RWPE1 (cell line): ENCODE measurements around the gene MYO5B.

Experiments used
- CTCF ChIA-PET: fragments of 350-600 bp; sonication (Branson Sonifier 250); formaldehyde crosslinking; extraction: SDS; loops from one replicate; lab custom pipeline; 2021; lab: Yijun Ruan, JAX
- POLR2A ChIA-PET: fragments of 400-600 bp; formaldehyde crosslinking; extraction: SDS; loops from one replicate; lab custom pipeline; 2020; ENCODE audit warnings: antibody characterized with exemption; ENCODE audit not compliant: low non-redundant PET; lab: Yijun Ruan, JAX
- DNase-seq: peaks from one replicate; pipeline ENCODE4 v3.0.0; 2012; ENCODE audit warnings: low spot score
- H3K27ac ChIP-seq: fragments of 450-650 bp; 2 replicates; pipeline ENCODE4 v1.5.1; 2017
- CTCF ChIP-seq: fragments of 450-650 bp; conservative IDR thresholded peaks from 2 replicates; pipeline ENCODE4 v1.5.1; 2017; ENCODE audit warnings: low read depth, mild to moderate bottlenecking

The MYO5B gene

GRCh38 chr18:50094221-50094773, 100.7 kb downstream of the MYO5B start:
- ChIA-PET POLR2A (no interaction called here), CTCF (no interaction called here)
- H3K27ac ChIP-seq = no peak overlapping the region
- no peak for TF ChIP-seq CTCF
- no peak for DNase-seq

DNA sequence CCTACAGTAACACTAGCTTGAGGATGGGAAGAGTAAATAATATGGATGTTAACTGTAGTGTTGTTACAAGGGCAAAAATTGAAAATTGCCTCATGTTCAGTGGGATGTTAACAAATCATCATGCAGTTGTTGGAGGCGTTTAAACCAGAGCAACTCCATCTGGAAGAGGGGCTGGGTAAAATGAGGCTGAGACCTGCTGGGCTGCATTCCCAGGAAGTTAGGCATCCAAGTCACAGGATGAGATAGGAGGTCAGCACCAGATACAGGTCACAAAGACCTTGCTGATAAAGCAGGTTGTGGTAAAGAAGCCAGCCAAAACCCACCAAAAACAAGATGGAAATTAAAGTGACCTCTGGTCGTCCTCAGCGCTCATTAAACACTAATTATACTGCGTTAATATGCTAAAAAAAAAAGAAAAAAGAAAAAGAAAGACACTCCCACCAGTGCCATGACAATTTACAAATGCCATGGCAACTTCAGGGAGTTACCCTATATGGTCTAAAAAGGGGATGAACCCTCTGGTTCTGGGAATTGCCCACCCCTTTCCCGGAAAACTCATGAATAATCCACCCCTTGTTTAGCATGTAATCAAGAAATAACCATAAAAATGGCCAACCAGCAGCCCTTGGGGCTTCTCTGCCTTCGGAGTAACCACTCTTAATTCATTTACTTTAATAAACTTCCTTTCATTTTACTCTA, 101.4 kb downstream of the MYO5B start:
- H3K27ac ChIP-seq = no peak overlapping the region
- TF ChIP-seq CTCF = no peak
- DNase-seq = no peak
- ChIA-PET POLR2A (no interaction called here), CTCF (no interaction called here)

- no peak for TF ChIP-seq CTCF
- H3K27ac ChIP-seq = no peak overlapping the region
- no peak for DNase-seq
- ChIA-PET POLR2A (no interaction called here), CTCF (no interaction called here)
Measured at GRCh38 chr18:50092245-50092805, 102.6 kb downstream of the MYO5B start.

DNA sequence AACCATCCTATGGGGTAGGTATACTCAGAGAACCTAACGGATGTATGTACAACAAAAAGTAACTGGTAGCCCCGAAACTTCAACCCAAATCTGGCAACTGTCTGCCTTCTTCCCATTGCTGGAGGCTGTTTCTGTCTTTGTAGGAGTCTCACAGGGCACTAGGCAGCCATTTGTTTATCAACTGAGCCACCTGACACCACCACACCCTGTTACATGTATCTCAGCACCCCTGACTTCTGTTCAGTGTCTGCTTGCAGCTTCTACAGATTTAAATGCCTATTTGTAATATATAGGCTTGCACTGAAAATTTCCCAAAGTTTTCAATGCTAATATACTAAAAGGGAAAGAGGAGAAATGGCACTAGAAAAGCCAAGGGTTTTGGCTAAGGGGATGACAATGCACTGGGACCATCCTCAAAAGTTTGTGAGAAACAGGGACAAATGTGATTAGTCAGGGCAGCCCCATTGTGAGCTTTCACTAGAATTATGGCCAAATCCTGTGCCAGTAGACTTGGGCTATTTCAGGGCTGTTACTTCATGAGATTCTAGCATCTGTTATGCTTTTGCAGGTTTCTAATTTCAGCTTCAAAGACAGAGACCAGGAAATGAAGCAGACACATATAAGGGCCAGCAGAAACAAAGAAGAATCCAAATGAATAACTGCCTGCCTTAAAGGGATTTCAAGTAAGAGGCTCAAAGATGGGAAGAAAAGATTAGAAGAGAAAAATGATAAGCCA, 103.3 kb downstream of the MYO5B start:
- ChIA-PET POLR2A (no interaction called here), CTCF (interaction anchor here (0.7 kb wide), 1 partner anchor 25 kb away, joined by 3 read pairs; no protein-coding TSS in a partner anchor)
- DNase-seq = no peak
- no peak for TF ChIP-seq CTCF
- no peak overlapping the region for H3K27ac ChIP-seq

- no peak for TF ChIP-seq CTCF
- H3K27ac ChIP-seq = no peak overlapping the region
- ChIA-PET CTCF (interaction anchor here (0.6 to 0.7 kb wide), 2 partner anchors 26 to 64 kb away, joined by 3 read pairs; no protein-coding TSS in a partner anchor), POLR2A (no interaction called here)
- no peak for DNase-seq
Measured at GRCh38 chr18:50090370-50091312, 104.3 kb downstream of the MYO5B start.
